HG03342 (cell line): ENCODE results near the gene SRRD.

Experiments
- ATAC-seq: cut with Tn5 transposase; IDR thresholded peaks from one replicate; pipeline ENCODE4 v1.9.1; 2021; ENCODE audit warnings: mild to moderate bottlenecking, moderate library complexity; ENCODE audit not compliant: unreplicated experiment

Gene SRRD

GRCh38 chr22:26453216-26453615 is 30.5 kb upstream of the SRRD start:
- ATAC-seq, result no peak

GRCh38 chr22:26453812-26454500 is 29.7 kb upstream of the SRRD start:
- no peak for ATAC-seq

- ATAC-seq, result no peak
Observed at GRCh38 chr22:26457661-26458272, 25.9 kb upstream of the SRRD start.

- ATAC-seq, result no peak
Observed at GRCh38 chr22:26460202-26460601, 23.5 kb upstream of the SRRD start.

GRCh38 chr22:26461188-26461810 is 22.4 kb upstream of the SRRD start:
- ATAC-seq, result no peak

GRCh38 chr22:26462051-26462450 is 21.6 kb upstream of the SRRD start:
- no peak for ATAC-seq

GRCh38 chr22:26462641-26463040 is 21.0 kb upstream of the SRRD start:
- no peak for ATAC-seq

GRCh38 chr22:26463101-26463661 is 20.5 kb upstream of the SRRD start:
- no peak for ATAC-seq

GRCh38 chr22:26463688-26464087 is 20.0 kb upstream of the SRRD start:
- ATAC-seq, result no peak

GRCh38 chr22:26464312-26464711 is 19.4 kb upstream of the SRRD start:
- no peak for ATAC-seq

- ATAC-seq, result no peak
Observed at GRCh38 chr22:26466196-26466595, 17.5 kb upstream of the SRRD start.

- ATAC-seq, result no peak
Observed at GRCh38 chr22:26470807-26471206, 12.9 kb upstream of the SRRD start.

- no peak for ATAC-seq
Observed at GRCh38 chr22:26471522-26471921, 12.2 kb upstream of the SRRD start.

- no peak for ATAC-seq
Observed at GRCh38 chr22:26474682-26475081, 9.0 kb upstream of the SRRD start.

GRCh38 chr22:26476705-26477340 is 6.9 kb upstream of the SRRD start:
- ATAC-seq, result no peak

GRCh38 chr22:26477341-26477731 is 6.3 kb upstream of the SRRD start:
- ATAC-seq, result no peak

GRCh38 chr22:26479043-26479791 is 4.5 kb upstream of the SRRD start:
- ATAC-seq, result no peak

- no peak for ATAC-seq
Observed at GRCh38 chr22:26479792-26480610, 3.7 kb upstream of the SRRD start.

GRCh38 chr22:26480611-26480932 is 3.1 kb upstream of the SRRD start:
- no peak for ATAC-seq

- ATAC-seq, result no peak
Observed at GRCh38 chr22:26481112-26481693, 2.5 kb upstream of the SRRD start.
